ENCODE data around the gene PROX2. TPM values are rescaled to one million over a fixed set of nuclear protein-coding genes. Genes with fewer than 3 reads are reported as not detected.

PROX2 gene, protein sequence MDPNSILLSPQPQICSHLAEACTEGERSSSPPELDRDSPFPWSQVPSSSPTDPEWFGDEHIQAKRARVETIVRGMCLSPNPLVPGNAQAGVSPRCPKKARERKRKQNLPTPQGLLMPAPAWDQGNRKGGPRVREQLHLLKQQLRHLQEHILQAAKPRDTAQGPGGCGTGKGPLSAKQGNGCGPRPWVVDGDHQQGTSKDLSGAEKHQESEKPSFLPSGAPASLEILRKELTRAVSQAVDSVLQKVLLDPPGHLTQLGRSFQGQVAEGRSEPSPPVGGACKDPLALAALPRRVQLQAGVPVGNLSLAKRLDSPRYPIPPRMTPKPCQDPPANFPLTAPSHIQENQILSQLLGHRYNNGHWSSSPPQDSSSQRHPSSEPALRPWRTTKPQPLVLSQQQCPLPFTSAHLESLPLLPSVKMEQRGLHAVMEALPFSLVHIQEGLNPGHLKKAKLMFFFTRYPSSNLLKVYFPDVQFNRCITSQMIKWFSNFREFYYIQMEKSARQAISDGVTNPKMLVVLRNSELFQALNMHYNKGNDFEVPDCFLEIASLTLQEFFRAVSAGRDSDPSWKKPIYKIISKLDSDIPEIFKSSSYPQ
- total RNA-seq (2014; rRNA removed): not detected in 2 replicates
- not detected for Bru-seq, nascent RNA
- not detected for BruChase-seq, experiment 1, labeled RNA remaining after a 6-hour chase
- BruChase-seq, experiment 2, labeled RNA remaining after a 2-hour chase: not detected
- long read RNA-seq, partial matches to known transcripts: 0 of 1 reads
- long read RNA-seq, other reads (novel, unspliced or antisense): 1 of 1 reads

- H4K20me1 ChIP-seq (ENCODE audit: low read length): no peaks in the 10 kb centered on the region
- no peak within 1 kb of the TSS for H3K4me2 ChIP-seq (ENCODE audit: low read length)
- H3K9me3 ChIP-seq (ENCODE audit: low read length): no peaks in the 10 kb centered on the region
- H2AFZ ChIP-seq (ENCODE audit: low read length): no peak within 1 kb of the TSS
- BruUV-seq (replicated peaks): no TSS peak
- ChIA-PET CTCF (interaction anchor here (1.0 kb wide), 1 partner anchor 15 kb away, joined by 3 read pairs; no protein-coding TSS in a partner anchor), POLR2A (ENCODE audit: unreplicated experiment) (no interaction called here)
- H3K4me1 ChIP-seq (ENCODE audit: insufficient read depth, low read length): peaks cover 14% of the 10 kb centered on the region
- H3K27ac ChIP-seq (ENCODE audit: low read length): no peak within 1 kb of the TSS
- no peaks in the 10 kb centered on the region for H3K36me3 ChIP-seq (ENCODE audit: low read depth, low read length)
- DNase-seq (no peak), ATAC-seq (no peak)
- no peaks in the 10 kb centered on the region for H3K9me2 ChIP-seq (replicated peaks; ENCODE audit: low read length)
- TF ChIP-seq CTCF (conservative IDR thresholded peaks at IDR 0.05; ENCODE audit: low read depth, low read length) (no peak), EZH2 (IDR thresholded peaks at IDR 0.05; ENCODE audit: low read length, unreplicated experiment) (no peak), EZH2phosphoT487 (IDR thresholded peaks at IDR 0.05; ENCODE audit: borderline replicate concordance, low read length) (no peak)
- H3F3A ChIP-seq (ENCODE audit: low read length, unreplicated experiment): no peaks in the 10 kb centered on the region
- no peaks in the 10 kb centered on the region for H3K79me2 ChIP-seq (ENCODE audit: low read length)
- no peaks in the 10 kb centered on the region for H3K27me3 ChIP-seq (ENCODE audit: low read length)
- H3K9ac ChIP-seq (ENCODE audit: low read length): no peak within 1 kb of the TSS
- intact Hi-C loops (cut with micrococcal nuclease): no loop called here
- no peak within 1 kb of the TSS for H3K4me3 ChIP-seq (ENCODE audit: low read length)
Observed at GRCh38 chr14:74875941-74876913, at the start of gene PROX2. TSS of gene PROX2 (minus strand) at chr14:74876145. CDS start at chr14:74863834, 12,311 bp downstream.

GRCh38 chr14:74924061-74924460, 48.1 kb upstream of the PROX2 start:
- TF ChIP-seq EZH2phosphoT487 (IDR thresholded peaks at IDR 0.05; ENCODE audit: borderline replicate concordance, low read length) (no peak), CTCF (conservative IDR thresholded peaks at IDR 0.05; ENCODE audit: low read depth, low read length) (no peak), EZH2 (IDR thresholded peaks at IDR 0.05; ENCODE audit: low read length, unreplicated experiment) (no peak)
- Histone ChIP-seq H3K27me3 (ENCODE audit: low read length) (no peaks in the 10 kb centered on the region), H3K9me3 (ENCODE audit: low read length) (no peaks in the 10 kb centered on the region), H3K9ac (ENCODE audit: low read length) (no peak overlapping the region), H3K4me2 (ENCODE audit: low read length) (no peak overlapping the region), H4K20me1 (ENCODE audit: low read length) (no peaks in the 10 kb centered on the region), H3F3A (ENCODE audit: low read length, unreplicated experiment) (no peaks in the 10 kb centered on the region), H3K79me2 (ENCODE audit: low read length) (no peaks in the 10 kb centered on the region), H3K4me3 (ENCODE audit: low read length) (no peak overlapping the region), H3K36me3 (ENCODE audit: low read depth, low read length) (no peaks in the 10 kb centered on the region), H3K4me1 (ENCODE audit: insufficient read depth, low read length) (peaks cover 15% of the 10 kb centered on the region; the same call in 1 of the 2 replicates), H3K27ac (ENCODE audit: low read length) (no peak overlapping the region), H3K9me2 (replicated peaks; ENCODE audit: low read length) (no peaks in the 10 kb centered on the region), H2AFZ (ENCODE audit: low read length) (no peak overlapping the region)
- CTCF ChIA-PET: no interaction called here
- POLR2A ChIA-PET (ENCODE audit: unreplicated experiment): no interaction called here
- no peak for ATAC-seq
- DNase-seq: no peak
- no TSS peak for BruUV-seq (replicated peaks)
- intact Hi-C loops (cut with micrococcal nuclease): no loop called here
